ENCODE data around the gene HGF. TPM values are rescaled to one million over a fixed set of nuclear protein-coding genes. Genes with fewer than 3 reads are reported as not detected.

HGF gene
- total RNA-seq, 6 experiments from 2014 or later = 11.5 to 38.9 (median 17.9) TPM

DNA sequence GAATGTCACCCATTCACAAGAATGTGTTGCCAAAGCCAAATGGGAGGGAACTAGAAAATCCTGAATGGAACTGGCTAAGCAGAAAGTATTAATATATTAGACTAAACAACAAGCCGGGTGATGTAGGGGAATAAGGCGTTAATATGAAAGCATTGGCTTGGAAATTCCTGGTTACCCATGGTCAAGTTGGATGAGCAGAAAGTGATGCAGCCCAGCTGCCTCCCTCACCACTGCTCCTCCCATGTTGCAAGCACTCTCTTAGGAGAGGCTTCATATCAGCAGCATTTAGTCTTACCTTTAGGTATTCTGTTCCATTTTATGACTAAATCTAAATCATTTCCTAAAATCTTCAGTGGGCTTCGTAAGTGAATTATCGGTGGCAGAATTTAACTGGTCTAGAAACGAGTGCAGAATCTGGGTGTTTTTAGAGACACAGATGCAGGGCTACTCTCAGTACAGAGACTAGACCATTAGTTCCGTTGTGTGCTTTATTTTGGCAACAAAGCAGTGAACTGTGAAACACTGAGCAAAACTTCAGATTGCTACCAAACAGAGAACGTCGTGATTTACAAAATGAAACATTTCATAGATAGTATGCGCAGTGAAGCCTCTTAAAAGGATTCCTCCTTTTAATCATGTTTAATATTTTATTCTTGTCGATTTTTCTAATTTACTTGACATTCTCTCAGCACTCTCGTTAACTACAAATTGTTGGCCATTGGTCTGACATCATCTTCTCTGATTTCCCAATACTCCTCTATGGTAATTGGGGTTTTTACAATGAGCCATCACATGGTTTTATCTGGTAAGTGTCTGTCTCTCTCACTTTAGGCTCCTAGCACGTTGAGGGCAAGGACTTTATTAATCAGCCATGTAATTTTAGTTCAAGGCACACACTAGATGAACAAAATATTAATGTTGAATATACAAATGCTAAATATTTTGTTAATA lies 22.0 kb upstream of the HGF start:
- no peak overlapping the region for H3K27ac ChIP-seq
- intact Hi-C loops (cut with DNase I) = no loop called here
- no peak for DNase-seq
- TF ChIP-seq, protein P1, sequence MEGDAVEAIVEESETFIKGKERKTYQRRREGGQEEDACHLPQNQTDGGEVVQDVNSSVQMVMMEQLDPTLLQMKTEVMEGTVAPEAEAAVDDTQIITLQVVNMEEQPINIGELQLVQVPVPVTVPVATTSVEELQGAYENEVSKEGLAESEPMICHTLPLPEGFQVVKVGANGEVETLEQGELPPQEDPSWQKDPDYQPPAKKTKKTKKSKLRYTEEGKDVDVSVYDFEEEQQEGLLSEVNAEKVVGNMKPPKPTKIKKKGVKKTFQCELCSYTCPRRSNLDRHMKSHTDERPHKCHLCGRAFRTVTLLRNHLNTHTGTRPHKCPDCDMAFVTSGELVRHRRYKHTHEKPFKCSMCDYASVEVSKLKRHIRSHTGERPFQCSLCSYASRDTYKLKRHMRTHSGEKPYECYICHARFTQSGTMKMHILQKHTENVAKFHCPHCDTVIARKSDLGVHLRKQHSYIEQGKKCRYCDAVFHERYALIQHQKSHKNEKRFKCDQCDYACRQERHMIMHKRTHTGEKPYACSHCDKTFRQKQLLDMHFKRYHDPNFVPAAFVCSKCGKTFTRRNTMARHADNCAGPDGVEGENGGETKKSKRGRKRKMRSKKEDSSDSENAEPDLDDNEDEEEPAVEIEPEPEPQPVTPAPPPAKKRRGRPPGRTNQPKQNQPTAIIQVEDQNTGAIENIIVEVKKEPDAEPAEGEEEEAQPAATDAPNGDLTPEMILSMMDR (IDR thresholded peaks at IDR 0.05) = no peak
- TF ChIP-seq POLR2A (IDR thresholded peaks at IDR 0.05) = no peak
- no peaks in the 10 kb centered on the region for H3K36me3 ChIP-seq
- H3K9me3 ChIP-seq = no peaks in the 10 kb centered on the region
- H3K27me3 ChIP-seq = no peaks in the 10 kb centered on the region
- no peaks in the 10 kb centered on the region for H3K4me1 ChIP-seq
- 50% methylated on average over 12 of the region's 12 CpGs for WGBS (ENCODE audit: insufficient coverage, low coverage, low lambda C conversion rate, missing lambda C conversion rate)
- H3K4me3 ChIP-seq = no peak overlapping the region
- no peak for ATAC-seq

DNA sequence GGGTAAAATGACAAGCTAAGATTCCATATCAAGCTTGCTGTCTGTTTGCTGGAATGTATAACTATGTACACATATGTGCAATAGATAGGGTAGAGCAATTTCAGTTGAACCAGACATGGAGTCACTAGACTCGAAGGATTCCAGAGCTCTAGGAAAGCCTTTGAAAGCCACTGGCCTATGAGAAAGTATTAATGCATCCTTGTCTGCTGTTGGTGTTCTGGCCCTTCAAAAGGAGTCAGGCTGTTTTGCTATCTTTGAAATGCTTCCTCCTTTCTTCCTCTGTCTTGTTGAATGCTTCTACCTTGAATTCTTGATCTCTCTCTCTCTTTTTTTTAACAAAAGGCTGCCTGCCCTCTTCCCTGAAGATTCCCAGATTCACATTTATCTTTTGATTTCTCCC lies 20.8 kb upstream of the HGF start:
- ATAC-seq = no peak
- Histone ChIP-seq H3K9me3 (no peaks in the 10 kb centered on the region), H3K27me3 (no peaks in the 10 kb centered on the region), H3K36me3 (no peaks in the 10 kb centered on the region), H3K27ac (no peak overlapping the region), H3K4me3 (no peak overlapping the region), H3K4me1 (no peaks in the 10 kb centered on the region)
- intact Hi-C loops (cut with DNase I) = no loop called here
- no CpG with 5 or more reads among the region's 1 CpG for WGBS (ENCODE audit: insufficient coverage, low coverage, low lambda C conversion rate, missing lambda C conversion rate)
- DNase-seq = no peak
- TF ChIP-seq POLR2A (IDR thresholded peaks at IDR 0.05) = no peak
- TF ChIP-seq, protein P1 (IDR thresholded peaks at IDR 0.05) = no peak

DNA sequence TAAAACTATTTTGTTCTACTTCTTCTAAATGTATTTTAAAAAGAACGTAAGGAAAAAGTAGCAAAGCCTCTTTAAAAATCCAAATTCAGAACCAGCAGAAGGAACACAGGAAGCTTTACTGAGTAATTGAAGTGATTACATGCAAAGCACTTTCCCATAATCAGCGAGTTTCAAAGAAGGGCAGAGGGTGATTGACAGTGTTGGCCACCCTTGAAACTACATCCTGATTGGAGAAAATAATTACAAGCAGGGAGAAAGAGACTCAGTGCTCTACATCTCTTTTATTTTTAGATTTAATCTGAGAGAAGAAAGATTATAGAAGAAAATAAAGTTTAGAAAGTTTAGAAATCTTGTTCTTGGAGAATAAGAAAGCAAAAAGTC lies 20.3 kb upstream of the HGF start:
- H3K36me3 ChIP-seq = no peaks in the 10 kb centered on the region
- H3K4me1 ChIP-seq = no peaks in the 10 kb centered on the region
- intact Hi-C loops (cut with DNase I) = no loop called here
- H3K27me3 ChIP-seq = no peaks in the 10 kb centered on the region
- WGBS (ENCODE audit: insufficient coverage, low coverage, low lambda C conversion rate, missing lambda C conversion rate) = 10% methylated on average over 2 of the region's 2 CpGs
- ATAC-seq = no peak
- TF ChIP-seq, protein P1 (IDR thresholded peaks at IDR 0.05) = no peak
- TF ChIP-seq POLR2A (IDR thresholded peaks at IDR 0.05) = no peak
- DNase-seq = no peak
- no peaks in the 10 kb centered on the region for H3K9me3 ChIP-seq
- H3K4me3 ChIP-seq = no peak overlapping the region
- no peak overlapping the region for H3K27ac ChIP-seq

DNA sequence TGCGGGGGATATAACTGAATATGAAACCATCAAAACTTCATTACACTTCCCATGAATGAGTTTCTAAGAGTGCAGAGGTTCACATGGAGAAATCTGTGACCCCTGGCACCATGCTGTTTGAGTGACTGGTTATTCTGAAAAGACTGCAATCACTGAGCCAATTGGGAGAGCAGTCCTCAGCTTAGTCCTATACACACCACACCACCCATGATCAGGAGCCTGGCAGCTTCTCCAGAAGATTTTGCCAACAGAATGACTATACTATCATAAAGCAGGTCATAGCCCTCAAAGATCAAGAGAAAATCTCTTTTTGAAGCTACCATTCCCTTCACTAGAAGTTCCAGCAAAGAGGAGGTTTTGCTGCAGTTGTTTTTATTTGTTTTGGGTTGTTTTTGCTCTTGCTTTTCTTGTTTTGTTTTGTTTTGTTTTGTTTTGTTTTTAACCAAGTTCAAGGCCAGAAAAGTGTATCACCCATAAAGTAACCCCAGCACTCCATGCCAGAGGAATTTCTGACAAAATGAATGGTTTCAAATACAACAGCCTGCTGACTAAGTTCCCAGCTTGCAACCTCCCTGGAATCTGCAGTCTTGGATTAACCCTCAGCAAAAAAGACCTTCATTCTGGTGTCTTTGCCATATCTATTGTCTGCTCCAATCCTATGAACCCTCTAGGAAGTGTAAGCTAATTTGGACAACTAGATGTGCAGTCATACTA lies 19.7 kb upstream of the HGF start:
- no peak overlapping the region for H3K4me3 ChIP-seq

More for the DNA sequence above, 19.7 kb upstream of the HGF start:
- H3K27ac ChIP-seq = no peak overlapping the region
- ATAC-seq = no peak
- H3K9me3 ChIP-seq = no peaks in the 10 kb centered on the region
- no peaks in the 10 kb centered on the region for H3K36me3 ChIP-seq
- H3K4me1 ChIP-seq = no peaks in the 10 kb centered on the region
- H3K27me3 ChIP-seq = no peaks in the 10 kb centered on the region
- intact Hi-C loops (cut with DNase I) = no loop called here
- WGBS (ENCODE audit: insufficient coverage, low coverage, low lambda C conversion rate, missing lambda C conversion rate) = 45% methylated on average over 1 of the region's 1 CpG
- no peak for TF ChIP-seq POLR2A (IDR thresholded peaks at IDR 0.05)
- TF ChIP-seq, protein P1 (IDR thresholded peaks at IDR 0.05) = no peak
- DNase-seq = no peak
